Body of pancreas (tissue), 4 donors: Measurements from ENCODE around the gene LPAR1. TPM values are rescaled to one million over a fixed set of nuclear protein-coding genes. Genes with fewer than 3 reads are reported as not detected.

Experiments used
- ATAC-seq: fragments of 150-250 bp; one replicate; pipeline ENCODE4 v1.9.1; 2016
- DNase-seq, 4 donors: peaks; one replicate each; pipeline ENCODE4 v3.0.0-alpha.2; 2019
- H3K27ac ChIP-seq, 4 donors: fragments of 200-600 bp; sonication (generic); 1 replicate in 3 of 4; 2 replicates in 1 of 4; pipeline versions ENCODE4 v1.5.1 to v1.6.1; 2016 to 2019; ENCODE audit warnings: mild to moderate bottlenecking in 1 of 4, mixed read lengths in 1 of 4, moderate library complexity in 1 of 4
- H3K27me3 ChIP-seq, 2 donors: fragments of 200-600 bp; sonication (generic); one replicate each; pipeline ENCODE4 v1.6.0; 2016; ENCODE audit warnings: mild to moderate bottlenecking in 1 of 2
- H3K36me3 ChIP-seq, 2 donors: fragments of 200-600 bp; sonication (generic); replicated peaks in 1 of 2; 2 replicates each; pipeline ENCODE4 v1.5.1; 2016; ENCODE audit warnings: low read depth in 2 of 2; ENCODE audit not compliant: insufficient read depth in 1 of 2
- H3K4me1 ChIP-seq: fragments of 200-600 bp; sonication (generic); one replicate; pipeline ENCODE4 v1.6.0; 2016
- H3K4me3 ChIP-seq, 2 donors: fragments of 200-600 bp; sonication (generic); 1 replicate in 1 of 2; 2 replicates in 1 of 2; pipeline ENCODE4 v1.5.1; 2016 to 2019
- H3K9me3 ChIP-seq, 3 donors: fragments of 200-600 bp; sonication (generic); 1 replicate in 2 of 3; 2 replicates in 1 of 3; pipeline ENCODE4 v1.5.1; 2016
- POLR2A ChIP-seq, 3 donors: fragments of 450-650 bp; IDR thresholded peaks; one replicate each; pipeline ENCODE4 v1.6.1; 2016; ENCODE audit warnings: antibody characterized with exemption in 3 of 3, mild to moderate bottlenecking in 2 of 3
- WGBS, 2 donors: methylation state at CpG; one replicate each; pipeline ENCODE4 v1.1.5; 2017; 5-methylcytosine and 5-hydroxymethylcytosine counted together
- intact Hi-C: fragments of 100-400 bp; cut with DNase I; formaldehyde crosslinking; loops from one replicate; pipeline ENCODE4 v1.15.1; 2023
- total RNA-seq, 2 donors: library from RNA; depleted of rRNA; stranded (reverse); fragments of >200 nt; gene quantifications; one replicate each; pipeline ENCODE4 v1.1.0, GENCODE V29; 2016
- TF ChIP-seq, protein P1 (sequence below), 7 experiments: fragments of 450-650 bp in 4 of 7; fragments of 200-600 bp in 3 of 7; sonication (generic) in 3 of 7; IDR thresholded peaks; one replicate each; pipeline ENCODE4 v1.5.1; 2016 to 2019; ENCODE audit warnings: antibody characterized with exemption in 7 of 7

Gene LPAR1
- total RNA-seq, 2 donors from 2014 or later: 10.9 to 13.0 TPM

DNA sequence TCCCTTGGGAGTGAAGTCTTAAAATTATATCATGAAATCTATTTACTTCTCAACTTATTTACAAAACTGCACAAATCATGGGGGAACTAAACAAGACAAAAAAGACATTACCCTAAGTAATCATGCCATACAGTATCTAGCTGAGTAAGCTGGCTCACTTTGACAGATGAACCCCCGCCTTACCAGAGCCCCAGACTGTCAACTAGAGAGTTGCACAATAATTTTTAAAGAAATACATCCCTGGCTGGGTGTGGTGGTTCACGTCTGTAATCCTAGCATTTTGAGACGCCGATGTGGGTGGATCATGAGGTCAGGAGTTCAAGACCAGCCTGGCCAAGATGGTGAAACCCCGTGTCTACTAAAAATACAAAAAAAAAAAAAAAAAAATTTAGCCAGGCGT, 62.3 kb downstream of the LPAR1 start:
- H3K4me1 ChIP-seq: peaks cover 12% of the 10 kb centered on the region
- WGBS, 2 donors: 83 to 87% methylated on average over 6 of the region's 6 CpGs
- H3K4me3 ChIP-seq: no peak overlapping the region
- H3K9me3 ChIP-seq: no peaks in the 10 kb centered on the region
- H3K36me3 ChIP-seq: no peaks in the 10 kb centered on the region
- H3K27me3 ChIP-seq: no peaks in the 10 kb centered on the region
- TF ChIP-seq, protein P1, sequence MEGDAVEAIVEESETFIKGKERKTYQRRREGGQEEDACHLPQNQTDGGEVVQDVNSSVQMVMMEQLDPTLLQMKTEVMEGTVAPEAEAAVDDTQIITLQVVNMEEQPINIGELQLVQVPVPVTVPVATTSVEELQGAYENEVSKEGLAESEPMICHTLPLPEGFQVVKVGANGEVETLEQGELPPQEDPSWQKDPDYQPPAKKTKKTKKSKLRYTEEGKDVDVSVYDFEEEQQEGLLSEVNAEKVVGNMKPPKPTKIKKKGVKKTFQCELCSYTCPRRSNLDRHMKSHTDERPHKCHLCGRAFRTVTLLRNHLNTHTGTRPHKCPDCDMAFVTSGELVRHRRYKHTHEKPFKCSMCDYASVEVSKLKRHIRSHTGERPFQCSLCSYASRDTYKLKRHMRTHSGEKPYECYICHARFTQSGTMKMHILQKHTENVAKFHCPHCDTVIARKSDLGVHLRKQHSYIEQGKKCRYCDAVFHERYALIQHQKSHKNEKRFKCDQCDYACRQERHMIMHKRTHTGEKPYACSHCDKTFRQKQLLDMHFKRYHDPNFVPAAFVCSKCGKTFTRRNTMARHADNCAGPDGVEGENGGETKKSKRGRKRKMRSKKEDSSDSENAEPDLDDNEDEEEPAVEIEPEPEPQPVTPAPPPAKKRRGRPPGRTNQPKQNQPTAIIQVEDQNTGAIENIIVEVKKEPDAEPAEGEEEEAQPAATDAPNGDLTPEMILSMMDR (IDR thresholded peaks at IDR 0.05): no peak
- no peak for TF ChIP-seq POLR2A (IDR thresholded peaks at IDR 0.05)
- no peak overlapping the region for H3K27ac ChIP-seq
- peak in 1 of 4 donors; percentile 7 for DNase-seq
- intact Hi-C loops: no loop called here
- no peak for ATAC-seq

DNA sequence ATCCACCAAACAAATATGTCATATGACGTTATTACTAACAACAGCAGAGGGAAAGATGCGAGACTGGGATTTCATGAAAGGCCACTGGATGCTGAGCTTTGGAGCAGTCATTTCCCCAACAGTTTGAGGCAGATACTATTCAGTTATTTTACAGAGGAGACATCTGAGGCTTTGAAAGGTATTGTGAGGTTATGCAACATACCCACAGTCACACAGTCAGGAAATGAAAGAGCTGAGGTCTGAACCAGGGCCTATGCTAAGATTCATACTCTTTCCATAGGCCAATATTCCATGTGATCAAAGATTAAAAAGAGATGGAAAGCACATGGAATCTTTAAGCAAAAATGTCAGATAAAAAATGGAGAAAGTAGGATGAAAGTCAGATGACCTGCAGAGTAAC, 63.0 kb downstream of the LPAR1 start:
- TF ChIP-seq POLR2A (IDR thresholded peaks at IDR 0.05): no peak
- TF ChIP-seq, protein P1 (IDR thresholded peaks at IDR 0.05): no peak
- no peak overlapping the region for H3K27ac ChIP-seq
- WGBS, 2 donors: 57 to 94% methylated on average over 2 of the region's 2 CpGs
- DNase-seq (no peak), ATAC-seq (no peak)
- intact Hi-C loops: no loop called here
- no peaks in the 10 kb centered on the region for H3K36me3 ChIP-seq
- no peak overlapping the region for H3K4me3 ChIP-seq
- no peaks in the 10 kb centered on the region for H3K9me3 ChIP-seq
- no peaks in the 10 kb centered on the region for H3K27me3 ChIP-seq
- H3K4me1 ChIP-seq: peaks cover 12% of the 10 kb centered on the region

DNA sequence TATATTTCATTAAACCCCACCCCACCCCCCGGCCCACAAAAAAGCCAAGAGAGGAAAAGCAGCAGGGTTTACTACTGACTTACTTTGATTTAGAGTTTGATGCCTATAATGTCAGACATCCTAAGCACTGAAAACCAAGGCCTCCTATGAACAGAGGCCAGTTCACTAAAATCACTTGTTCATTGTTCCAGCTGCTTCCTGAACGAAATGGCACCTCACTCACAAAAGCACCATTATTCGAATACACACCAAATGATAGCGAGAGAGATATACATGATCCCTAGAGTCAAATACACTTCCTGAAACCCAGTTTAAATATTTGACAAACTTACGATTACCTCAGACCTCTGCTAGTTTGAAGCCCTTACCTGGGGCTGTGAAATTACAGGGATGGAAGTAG, 66.6 kb downstream of the LPAR1 start:
- no peak overlapping the region for H3K4me3 ChIP-seq
- intact Hi-C loops: no loop called here

DNA sequence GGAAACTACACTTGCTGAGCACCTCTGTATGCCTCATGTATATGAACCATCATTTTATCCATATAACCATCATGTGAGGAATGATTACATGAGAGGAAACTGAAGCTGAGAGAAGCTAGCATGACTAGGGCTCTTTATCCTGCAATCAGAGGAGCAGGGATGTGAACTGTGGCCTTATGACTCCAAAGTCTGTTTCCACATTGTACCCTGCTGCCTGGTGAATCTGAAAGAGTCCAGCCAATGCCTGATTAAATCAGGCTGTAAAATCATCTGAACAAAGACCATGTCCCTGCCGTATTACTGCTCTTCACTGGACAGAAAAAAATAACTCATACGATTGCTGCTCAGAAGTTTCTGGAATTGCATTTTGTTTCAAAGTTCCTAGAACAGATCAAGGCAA, 67.0 kb downstream of the LPAR1 start:
- no peak for TF ChIP-seq POLR2A (IDR thresholded peaks at IDR 0.05)
- TF ChIP-seq, protein P1 (IDR thresholded peaks at IDR 0.05): no peak
- no peaks in the 10 kb centered on the region for H3K4me1 ChIP-seq
- intact Hi-C loops: no loop called here
- H3K4me3 ChIP-seq: no peak overlapping the region
- H3K27ac ChIP-seq: no peak overlapping the region
- no peaks in the 10 kb centered on the region for H3K36me3 ChIP-seq
- 83 to 94% methylated on average over 2 of the region's 2 CpGs for WGBS, 2 donors
- no peaks in the 10 kb centered on the region for H3K27me3 ChIP-seq
- DNase-seq (no peak), ATAC-seq (no peak)
- H3K9me3 ChIP-seq: no peaks in the 10 kb centered on the region

More for the DNA sequence above, 66.6 kb downstream of the LPAR1 start:
- no peaks in the 10 kb centered on the region for H3K36me3 ChIP-seq
- 67 to 85% methylated on average over 5 of the region's 5 CpGs for WGBS, 2 donors
- no peaks in the 10 kb centered on the region for H3K27me3 ChIP-seq
- H3K4me1 ChIP-seq: peaks cover 4% of the 10 kb centered on the region
- ATAC-seq: no peak
- no peaks in the 10 kb centered on the region for H3K9me3 ChIP-seq
- H3K27ac ChIP-seq: no peak overlapping the region
- TF ChIP-seq POLR2A (IDR thresholded peaks at IDR 0.05): no peak
- TF ChIP-seq, protein P1 (IDR thresholded peaks at IDR 0.05): no peak
- no peak for DNase-seq

DNA sequence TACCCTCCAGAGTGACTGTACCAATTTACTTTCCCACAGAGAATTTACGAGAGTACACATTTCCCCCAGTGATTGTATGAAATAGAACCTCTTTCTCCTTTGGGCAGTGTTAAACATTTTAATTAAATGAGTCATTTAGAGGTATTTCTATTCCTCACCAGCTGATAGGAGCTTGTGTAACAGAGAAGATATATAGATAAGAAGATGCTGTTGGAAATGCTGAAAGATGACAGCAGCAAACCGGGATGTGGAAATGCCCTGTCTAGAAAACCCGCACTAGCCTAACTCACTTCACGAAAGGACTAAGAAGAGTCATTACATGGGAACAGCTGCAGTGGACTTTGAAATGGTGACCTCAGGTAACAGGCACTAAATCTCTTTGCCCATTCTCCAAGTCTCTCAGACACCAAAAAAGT, 68.3 kb downstream of the LPAR1 start:
- no peaks in the 10 kb centered on the region for H3K9me3 ChIP-seq
- TF ChIP-seq, protein P1 (IDR thresholded peaks at IDR 0.05): no peak
- TF ChIP-seq POLR2A (IDR thresholded peaks at IDR 0.05): no peak
- WGBS, 2 donors: 80 to 86% methylated on average over 4 of the region's 4 CpGs
- no peak overlapping the region for H3K4me3 ChIP-seq
- H3K36me3 ChIP-seq: no peaks in the 10 kb centered on the region
- ATAC-seq (no peak), DNase-seq (no peak)
- H3K27ac ChIP-seq: no peak overlapping the region
- intact Hi-C loops: no loop called here
- no peaks in the 10 kb centered on the region for H3K27me3 ChIP-seq
- no peaks in the 10 kb centered on the region for H3K4me1 ChIP-seq
